Pancreas (tissue), 10 donors: ENCODE results near the gene HYAL2. TPM values are rescaled to one million over a fixed set of nuclear protein-coding genes. Genes with fewer than 3 reads are reported as not detected.

Source experiments
- ATAC-seq, 4 donors: fragments of 200-7000 bp; cut with Tn5 transposase; one replicate each; pipeline versions ENCODE4 v1.8.0 to v1.9.1; 2020; ENCODE audit warnings: mild to moderate bottlenecking in 4 of 4, moderate library complexity in 4 of 4
- DNase-seq, 6 donors: peaks; one replicate each; pipeline ENCODE4 v3.0.0-alpha.2; 2020
- FAIRE-seq: peaks from 2 replicates; lab custom pipeline; 2012; peaks lifted over from hg19 to GRCh38; lab: Jason Lieb, UNC
- H3K27ac ChIP-seq, 4 donors: fragments of 200-600 bp; sonication (generic); 1 replicate in 3 of 4; 2 replicates in 1 of 4; pipeline versions ENCODE4 v1.5.0 to v1.8.0; 2020
- H3K27me3 ChIP-seq, 4 donors: fragments of 200-600 bp; one replicate each; pipeline ENCODE4 v1.8.0; 2021
- H3K36me3 ChIP-seq, 3 donors: fragments of 200-600 bp; sonication (generic) in 1 of 3; one replicate each; pipeline versions ENCODE4 v1.5.0 to v1.8.0; 2020 to 2021
- H3K4me1 ChIP-seq, 3 donors: fragments of 200-600 bp; one replicate each; pipeline ENCODE4 v1.8.0; 2021
- H3K4me3 ChIP-seq, 4 donors: fragments of 200-600 bp; sonication (generic) in 2 of 4; one replicate each; pipeline versions ENCODE4 v1.5.0 to v1.8.0; 2020 to 2021
- H3K9me3 ChIP-seq, 4 donors: fragments of 200-600 bp; one replicate each; pipeline ENCODE4 v1.8.0; 2021
- WGBS, 2 donors: extraction: QIAGEN DNeasy Blood & Tissue Kit; methylation state at CpG; one replicate each; pipeline ENCODE4 v1.1.7; 2013; 5-methylcytosine and 5-hydroxymethylcytosine counted together
- intact Hi-C, 3 donors: fragments of 100-400 bp; cut with DNase I; formaldehyde crosslinking; loops; one replicate each; pipeline versions ENCODE4 v1.11.1 to v1.14.2; 2022
- polyA plus RNA-seq, 2 donors: library from polyadenylated mRNA; stranded (reverse); fragments of 200-250 nt; gene quantifications; one replicate each; pipeline ENCODE4 v1.2.3, GENCODE V29; 2013
- total RNA-seq, 6 donors: library from RNA; stranded (reverse); fragmentation: NEBNext Ultra II Directional in 4 of 6; extraction: Animal tissue kit (Norgen Biotek cat#: 25700) in 4 of 6; gene quantifications; one replicate each; pipeline versions ENCODE4 v1.2.1 to v1.2.4, GENCODE V29; 2021 to 2023
- TF ChIP-seq, protein P1 (sequence below), 4 donors: fragments of 200-600 bp; sonication (generic) in 3 of 4; IDR thresholded peaks; one replicate each; pipeline versions ENCODE4 v1.5.0 to v1.8.0; 2021; ENCODE audit warnings: antibody characterized with exemption in 4 of 4
- donor health status: healthy with polysubstance abuse.
- donor health status: DM: no; HTN: no; CAD: no; lungs with moderate emphysema.
- donor health status: DM: no; HTN: no; CAD: no.
- donor health status: control.
- donor health status: control.
- donor health status: Bipolar disorder and iron deficiency.
- donor health status: DM: yes; HTN: yes; CAD: no.
- donor health status: DM: no; HTN: no; CAD: no.
- donor health status: DM: no; HTN: no; CAD: no.
- donor health status: DM: yes; HTN: yes; CAD: no.

Gene HYAL2
- total and polyA plus RNA-seq, 8 donors: 6.3 to 39.5 (median 14.3) TPM

DNA sequence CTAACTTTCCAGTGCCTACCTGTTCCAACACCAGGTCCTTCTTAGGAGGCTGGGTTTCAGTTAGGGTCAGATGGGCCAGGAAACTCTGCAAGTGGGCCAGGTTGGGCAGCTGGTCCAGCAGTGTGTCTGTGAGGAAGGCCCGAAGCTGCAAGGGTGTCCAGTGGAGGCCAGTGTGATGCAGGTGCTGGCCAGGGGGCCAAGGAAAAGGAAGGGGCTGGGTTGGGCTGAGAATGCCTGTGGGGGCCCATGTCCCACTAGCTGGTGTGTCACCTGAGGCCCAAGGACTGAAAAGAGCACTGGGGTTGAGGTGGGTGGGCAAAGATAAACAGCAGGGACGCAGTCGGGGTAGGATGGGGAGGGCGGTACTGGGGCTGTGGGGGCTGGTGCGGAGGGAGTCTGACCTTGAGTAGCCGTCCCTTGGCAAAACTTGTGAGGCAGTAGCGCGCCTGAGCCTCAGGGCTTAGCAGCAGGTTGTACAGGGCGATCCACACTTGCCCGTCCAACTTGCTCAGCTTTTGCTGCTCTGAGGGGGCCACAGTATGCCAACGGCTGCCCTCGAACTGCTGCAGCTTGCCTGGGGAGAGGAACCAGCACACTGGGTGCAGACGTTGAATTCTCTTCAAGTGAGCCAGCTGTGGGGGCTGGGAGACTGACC, 19.6 kb upstream of the HYAL2 start:
- no peaks in the 10 kb centered on the region for H3K36me3 ChIP-seq
- no peak overlapping the region for H3K4me3 ChIP-seq
- WGBS, 2 donors: 89 to 91% methylated on average over 13 of the region's 13 CpGs
- H3K9me3 ChIP-seq: no peaks in the 10 kb centered on the region
- TF ChIP-seq, protein P1, sequence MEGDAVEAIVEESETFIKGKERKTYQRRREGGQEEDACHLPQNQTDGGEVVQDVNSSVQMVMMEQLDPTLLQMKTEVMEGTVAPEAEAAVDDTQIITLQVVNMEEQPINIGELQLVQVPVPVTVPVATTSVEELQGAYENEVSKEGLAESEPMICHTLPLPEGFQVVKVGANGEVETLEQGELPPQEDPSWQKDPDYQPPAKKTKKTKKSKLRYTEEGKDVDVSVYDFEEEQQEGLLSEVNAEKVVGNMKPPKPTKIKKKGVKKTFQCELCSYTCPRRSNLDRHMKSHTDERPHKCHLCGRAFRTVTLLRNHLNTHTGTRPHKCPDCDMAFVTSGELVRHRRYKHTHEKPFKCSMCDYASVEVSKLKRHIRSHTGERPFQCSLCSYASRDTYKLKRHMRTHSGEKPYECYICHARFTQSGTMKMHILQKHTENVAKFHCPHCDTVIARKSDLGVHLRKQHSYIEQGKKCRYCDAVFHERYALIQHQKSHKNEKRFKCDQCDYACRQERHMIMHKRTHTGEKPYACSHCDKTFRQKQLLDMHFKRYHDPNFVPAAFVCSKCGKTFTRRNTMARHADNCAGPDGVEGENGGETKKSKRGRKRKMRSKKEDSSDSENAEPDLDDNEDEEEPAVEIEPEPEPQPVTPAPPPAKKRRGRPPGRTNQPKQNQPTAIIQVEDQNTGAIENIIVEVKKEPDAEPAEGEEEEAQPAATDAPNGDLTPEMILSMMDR (IDR thresholded peaks at IDR 0.05): no peak
- FAIRE-seq: no peak
- intact Hi-C loops: loop anchor here in 1 of 3 donors (10.0 kb wide), 1 partner anchor 213 kb away; no protein-coding TSS in a partner anchor
- H3K27ac ChIP-seq: no peak overlapping the region
- no peak for DNase-seq
- ATAC-seq: no peak
- no peaks in the 10 kb centered on the region for H3K27me3 ChIP-seq
- H3K4me1 ChIP-seq: peaks cover 0 to 11% (median 9%) of the 10 kb centered on the region in 3 donors

DNA sequence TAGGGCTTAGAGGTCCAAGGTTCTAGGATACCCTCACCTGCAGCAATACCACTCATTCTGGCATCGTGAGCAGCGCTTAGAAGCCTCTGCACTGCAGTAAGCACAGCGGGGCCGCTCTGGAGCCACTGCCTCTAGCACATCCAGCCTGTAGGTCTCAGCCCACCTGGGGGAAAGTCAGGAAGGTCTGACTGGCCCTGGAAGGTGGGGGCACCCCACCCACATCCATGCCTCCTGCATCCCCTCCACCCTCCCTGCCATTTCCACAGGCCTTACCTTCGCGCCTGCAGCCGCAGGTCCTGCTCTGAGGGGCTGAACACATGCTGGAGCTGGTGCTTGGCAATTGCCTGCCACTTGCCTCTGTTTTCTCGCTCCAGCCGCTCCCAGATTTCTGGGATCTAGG, 19.0 kb upstream of the HYAL2 start:
- Histone ChIP-seq H3K4me1 (peaks cover 0 to 9% (median 8%) of the 10 kb centered on the region in 3 donors), H3K27me3 (no peaks in the 10 kb centered on the region), H3K4me3 (no peak overlapping the region), H3K9me3 (no peaks in the 10 kb centered on the region), H3K36me3 (no peaks in the 10 kb centered on the region), H3K27ac (no peak overlapping the region)
- ATAC-seq (no peak), DNase-seq (peak in 1 of 6 donors; percentile 37), FAIRE-seq (no peak)
- WGBS, 2 donors: 90 to 95% methylated on average over 9 of the region's 9 CpGs
- intact Hi-C loops: loop anchor here in 1 of 3 donors (10.0 kb wide), 1 partner anchor 213 kb away; no protein-coding TSS in a partner anchor
- TF ChIP-seq, protein P1 (IDR thresholded peaks at IDR 0.05): no peak

DNA sequence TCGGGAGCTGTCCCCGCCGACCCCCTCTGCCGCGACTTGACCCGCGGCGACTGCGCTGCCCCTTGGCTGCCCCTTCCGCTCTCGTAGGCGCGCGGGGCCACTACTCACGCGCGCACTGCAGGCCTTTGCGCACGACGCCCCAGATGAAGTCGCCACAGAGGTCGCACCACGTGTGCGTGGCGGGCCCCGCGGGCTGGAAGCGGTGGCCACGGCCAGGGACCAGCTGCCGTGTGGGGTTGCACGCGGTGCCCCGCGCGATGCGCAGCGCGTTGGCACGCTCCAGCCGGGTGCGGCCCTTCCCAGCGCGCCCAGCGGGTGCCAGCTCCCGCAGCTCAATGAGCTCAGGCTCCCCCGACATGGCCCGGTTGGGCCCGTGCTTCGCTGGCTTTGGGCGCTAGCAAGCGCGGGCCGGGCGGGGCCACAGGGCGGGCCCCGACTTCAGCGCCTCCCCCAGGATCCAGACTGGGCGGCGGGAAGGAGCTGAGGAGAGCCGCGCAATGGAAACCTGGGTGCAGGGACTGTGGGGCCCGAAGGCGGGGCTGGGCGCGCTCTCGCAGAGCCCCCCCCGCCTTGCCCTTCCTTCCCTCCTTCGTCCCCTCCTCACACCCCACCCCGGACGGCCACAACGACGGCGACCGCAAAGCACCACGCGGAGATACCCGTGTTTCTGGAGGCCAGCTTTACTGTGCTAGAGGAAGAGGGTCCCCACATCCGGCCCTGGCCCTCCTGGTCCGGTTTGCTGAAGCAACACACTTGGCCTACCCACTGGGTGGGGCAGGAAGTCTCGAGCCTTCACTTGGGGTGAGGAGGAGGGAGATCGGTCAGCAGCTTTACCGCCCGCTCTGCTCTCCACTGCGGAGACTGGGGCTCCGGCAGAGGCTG, 18.1 kb upstream of the HYAL2 start, which contains the start of gene RASSF1:
TSS of gene RASSF1 (minus strand) at position 389 of the 882 bp plus-strand sequence. CDS start at position 358, 31 bp downstream.
- Histone ChIP-seq H3K4me3 (peak within 1 kb of the TSS in 3 of 4 donors; percentile 8 to 72 (median 23)), H3K36me3 (no peaks in the 10 kb centered on the region), H3K4me1 (peaks cover 0 to 15% (median 9%) of the 10 kb centered on the region in 3 donors), H3K9me3 (no peaks in the 10 kb centered on the region), H3K27me3 (no peaks in the 10 kb centered on the region), H3K27ac (peak within 1 kb of the TSS in 3 of 4 donors; percentile 16 to 60 (median 55))
- intact Hi-C loops: loop anchor here in 1 of 3 donors (10.0 kb wide), 1 partner anchor 214 kb away; no protein-coding TSS in a partner anchor
- no peak for FAIRE-seq
- peak in 4 of 6 donors; percentile 32 to 78 (median 69) for DNase-seq
- ATAC-seq: peak in 1 of 4 donors; percentile 11
- 33 to 42% methylated on average over 66 to 85 of the region's 85 CpGs for whole genome bisulfite sequencing, 2 donors
- TF ChIP-seq, protein P1 (IDR thresholded peaks at IDR 0.05): no peak

GRCh38 chr3:50340147-50340447, 17.6 kb upstream of the HYAL2 start:
- Histone ChIP-seq H3K4me1 (peaks cover 0 to 21% (median 12%) of the 10 kb centered on the region in 3 donors), H3K27ac (peak overlapping the region in 3 of 4 donors; percentile 16 to 60 (median 55)), H3K36me3 (no peaks in the 10 kb centered on the region), H3K4me3 (peak overlapping the region in 2 of 4 donors; percentile 23 to 72), H3K27me3 (no peaks in the 10 kb centered on the region), H3K9me3 (no peaks in the 10 kb centered on the region)
- 72 to 75% methylated on average over 9 of the region's 9 CpGs for WGBS, 2 donors
- TF ChIP-seq, protein P1 (IDR thresholded peaks at IDR 0.05): no peak
- no peak for ATAC-seq
- no peak for FAIRE-seq
- intact Hi-C loops: loop anchor here in 1 of 3 donors (10.0 kb wide), 1 partner anchor 215 kb away; no protein-coding TSS in a partner anchor
- DNase-seq: no peak
